ENCODE measurements around the gene CA14. TPM values are rescaled to one million over a fixed set of nuclear protein-coding genes. Genes with fewer than 3 reads are reported as not detected.
"Not testable (repeated sequence)": the region's sequence is repeated elsewhere in the genome, so short reads cannot be mapped to it uniquely, and the experiment has no call there.

The CA14 gene
- total and polyA plus RNA-seq, 7 experiments from 2014 or later: 0.35 to 1.7 TPM; not detected in 5

- H3K36me3 Mint-ChIP-seq: peaks cover 16 to 42% (median 34%) of the 10 kb centered on the region in 5 donors
- ATAC-seq: no peak
- POLR2A ChIA-PET: interaction anchor here (0.7 to 0.8 kb wide), 4 partner anchors 13 to 706 kb away, joined by 3 to 6 read pairs (median 4); no protein-coding TSS in a partner anchor
- no peaks in the 10 kb centered on the region for H3K27me3 Mint-ChIP-seq
- peak overlapping the region in 3 of 9 donors; percentile 30 to 49 (median 38) for H3K27ac Mint-ChIP-seq
- Histone ChIP-seq H3K4me3 (ENCODE audit: low read length) (no peak overlapping the region), H3K27ac (ENCODE audit: low read depth, low read length) (no peak overlapping the region), H3K4me1 (ENCODE audit: control insufficient read depth in 2 of 2, insufficient read depth in 2 of 2, low read length in 2 of 2) (no peaks in the 10 kb centered on the region), H3K36me3 (ENCODE audit: control insufficient read depth in 2 of 3, insufficient read depth in 3 of 3, low read length in 3 of 3) (peaks cover 0 to 38% (median 4%) of the 10 kb centered on the region in 3 experiments), H3K27me3 (ENCODE audit: control insufficient read depth in 2 of 2, insufficient read depth in 2 of 2, low read length in 2 of 2) (no peaks in the 10 kb centered on the region), H3K9me3 (ENCODE audit: control insufficient read depth in 2 of 3, low read length in 3 of 3) (no peaks in the 10 kb centered on the region)
- intact Hi-C loops (cut with micrococcal nuclease): no loop called here
- peaks cover 0 to 22% (median 0%) of the 10 kb centered on the region in 7 donors for H3K4me1 Mint-ChIP-seq
- CTCF ChIA-PET: interaction anchor here (0.6 kb wide), 1 partner anchor 138 kb away, joined by 3 read pairs; no protein-coding TSS in a partner anchor
- no peaks in the 10 kb centered on the region for H3K9me3 Mint-ChIP-seq
- no peak overlapping the region for H3K4me3 Mint-ChIP-seq
- no peak for DNase-seq
These were observed 31.1 kb upstream of the CA14 start for GRCh38 chr1:150226486-150226885.

GRCh38 chr1:150227228-150227627 lies 30.3 kb upstream of the CA14 start:
- H3K27me3 Mint-ChIP-seq: no peaks in the 10 kb centered on the region
- Histone ChIP-seq H3K27ac (ENCODE audit: low read depth, low read length) (no peak overlapping the region), H3K27me3 (ENCODE audit: control insufficient read depth in 2 of 2, insufficient read depth in 2 of 2, low read length in 2 of 2) (no peaks in the 10 kb centered on the region), H3K4me1 (ENCODE audit: control insufficient read depth in 2 of 2, insufficient read depth in 2 of 2, low read length in 2 of 2) (no peaks in the 10 kb centered on the region), H3K9me3 (ENCODE audit: control insufficient read depth in 2 of 3, low read length in 3 of 3) (no peaks in the 10 kb centered on the region), H3K36me3 (ENCODE audit: control insufficient read depth in 2 of 3, insufficient read depth in 3 of 3, low read length in 3 of 3) (peaks cover 0 to 38% (median 4%) of the 10 kb centered on the region in 3 experiments), H3K4me3 (ENCODE audit: low read length) (no peak overlapping the region)
- DNase-seq (no peak), ATAC-seq (no peak)
- peak overlapping the region in 2 of 9 donors; percentile 7 to 35 for H3K27ac Mint-ChIP-seq
- H3K36me3 Mint-ChIP-seq: peaks cover 16 to 42% (median 34%) of the 10 kb centered on the region in 5 donors
- CTCF ChIA-PET: interaction anchor here (0.5 to 0.8 kb wide), 2 partner anchors 37 to 893 kb away, joined by 3 read pairs; no protein-coding TSS in a partner anchor
- intact Hi-C loops (cut with micrococcal nuclease): no loop called here
- POLR2A ChIA-PET: no interaction called here
- H3K9me3 Mint-ChIP-seq: no peaks in the 10 kb centered on the region
- H3K4me3 Mint-ChIP-seq: no peak overlapping the region
- H3K4me1 Mint-ChIP-seq: peaks cover 0 to 22% (median 0%) of the 10 kb centered on the region in 7 donors

GRCh38 chr1:150228246-150228645 lies 29.3 kb upstream of the CA14 start:
- intact Hi-C loops (cut with micrococcal nuclease); H3K27me3 Mint-ChIP-seq; H3K9me3 ChIP-seq (ENCODE audit: control insufficient read depth in 2 of 3, low read length in 3 of 3); H3K27ac Mint-ChIP-seq; ATAC-seq; H3K9me3 Mint-ChIP-seq; H3K27ac ChIP-seq (ENCODE audit: low read depth, low read length); CTCF ChIA-PET; H3K4me3 Mint-ChIP-seq; DNase-seq; H3K27me3 ChIP-seq (ENCODE audit: control insufficient read depth in 2 of 2, insufficient read depth in 2 of 2, low read length in 2 of 2); H3K4me1 ChIP-seq (ENCODE audit: control insufficient read depth in 2 of 2, insufficient read depth in 2 of 2, low read length in 2 of 2); H3K4me3 ChIP-seq (ENCODE audit: low read length): not testable (repeated sequence)
- Mint-ChIP-seq H3K4me1 (peaks cover 0 to 28% (median 4%) of the 10 kb centered on the region in 7 donors), H3K36me3 (peaks cover 16 to 38% (median 30%) of the 10 kb centered on the region in 5 donors)
- POLR2A ChIA-PET: interaction anchor here (0.8 to 1.2 kb wide), 3 partner anchors 68 to 342 kb away, joined by 3 to 4 read pairs (median 3); a partner anchor contains a TSS
- H3K36me3 ChIP-seq (ENCODE audit: control insufficient read depth in 2 of 3, insufficient read depth in 3 of 3, low read length in 3 of 3): peaks cover 0 to 38% (median 4%) of the 10 kb centered on the region in 3 experiments

GRCh38 chr1:150232921-150233320 lies 24.7 kb upstream of the CA14 start:
- Mint-ChIP-seq H3K4me1 (peaks cover 11 to 21% (median 18%) of the 10 kb centered on the region in 7 donors), H3K27ac (peak overlapping the region in 4 of 9 donors; percentile 97 to 99 (median 98)), H3K4me3 (peak overlapping the region in 4 of 10 donors; percentile 7 to 73 (median 22)), H3K36me3 (peaks cover 0 to 15% (median 7%) of the 10 kb centered on the region in 5 donors)
- not testable (repeated sequence) for DNase-seq; H3K9me3 Mint-ChIP-seq; H3K27me3 ChIP-seq (ENCODE audit: control insufficient read depth in 2 of 2, insufficient read depth in 2 of 2, low read length in 2 of 2); H3K4me3 ChIP-seq (ENCODE audit: low read length); H3K27me3 Mint-ChIP-seq; H3K9me3 ChIP-seq (ENCODE audit: control insufficient read depth in 2 of 3, low read length in 3 of 3); ATAC-seq; H3K4me1 ChIP-seq (ENCODE audit: control insufficient read depth in 2 of 2, insufficient read depth in 2 of 2, low read length in 2 of 2)
- peak overlapping the region; percentile 97 for H3K27ac ChIP-seq (ENCODE audit: low read depth, low read length)
- POLR2A ChIA-PET: interaction anchor here (0.6 to 3.9 kb wide), 9 partner anchors 12 to 389 kb away, joined by 3 to 28 read pairs (median 3); partner anchors contain the start of genes APH1A and MCL1
- H3K36me3 ChIP-seq (ENCODE audit: control insufficient read depth in 2 of 3, insufficient read depth in 3 of 3, low read length in 3 of 3): peaks cover 0 to 19% (median 0%) of the 10 kb centered on the region in 3 experiments
- intact Hi-C loops (cut with micrococcal nuclease): loop anchor here in 1 of 2 donors (10.0 kb wide), 1 partner anchor 222 kb away; no protein-coding TSS in a partner anchor
- CTCF ChIA-PET: interaction anchor here (0.7 kb wide), 1 partner anchor 23 kb away, joined by 3 read pairs; no protein-coding TSS in a partner anchor

- Histone ChIP-seq H3K27ac (ENCODE audit: low read depth, low read length) (peak overlapping the region; percentile 97), H3K4me3 (ENCODE audit: low read length) (peak overlapping the region; percentile 98), H3K9me3 (ENCODE audit: control insufficient read depth in 2 of 3, low read length in 3 of 3) (no peaks in the 10 kb centered on the region), H3K4me1 (ENCODE audit: control insufficient read depth in 2 of 2, insufficient read depth in 2 of 2, low read length in 2 of 2) (peaks cover 0 to 7% of the 10 kb centered on the region in 2 donors), H3K36me3 (ENCODE audit: control insufficient read depth in 2 of 3, insufficient read depth in 3 of 3, low read length in 3 of 3) (peaks cover 0 to 19% (median 0%) of the 10 kb centered on the region in 3 experiments), H3K27me3 (ENCODE audit: control insufficient read depth in 2 of 2, insufficient read depth in 2 of 2, low read length in 2 of 2) (no peaks in the 10 kb centered on the region)
- peaks cover 0 to 12% (median 4%) of the 10 kb centered on the region in 5 donors for H3K36me3 Mint-ChIP-seq
- intact Hi-C loops (cut with micrococcal nuclease): loop anchor here (1.0 to 10.0 kb wide), 4 partner anchors 20 to 221 kb away; no protein-coding TSS in a partner anchor
- DNase-seq: peak in 4 of 9 donors; percentile 11 to 49 (median 21)
- peaks cover 11 to 21% (median 18%) of the 10 kb centered on the region in 7 donors for H3K4me1 Mint-ChIP-seq
- no peaks in the 10 kb centered on the region for H3K27me3 Mint-ChIP-seq
- CTCF ChIA-PET: interaction anchor here (0.9 to 1.0 kb wide), 2 partner anchors 22 to 47 kb away, joined by 3 to 4 read pairs; no protein-coding TSS in a partner anchor
- POLR2A ChIA-PET: interaction anchor here (0.6 to 3.9 kb wide), 24 partner anchors 9 to 390 kb away, joined by 3 to 28 read pairs (median 4); partner anchors contain the start of genes APH1A, MCL1 and RPRD2
- peak overlapping the region in 4 of 9 donors; percentile 97 to 99 (median 98) for H3K27ac Mint-ChIP-seq
- no peak for ATAC-seq
- H3K4me3 Mint-ChIP-seq: peak overlapping the region in 1 of 10 donors; percentile 93
- no peaks in the 10 kb centered on the region for H3K9me3 Mint-ChIP-seq
These were observed 23.9 kb upstream of the CA14 start for GRCh38 chr1:150233359-150234308.

- peak overlapping the region; percentile 98 for H3K4me3 ChIP-seq (ENCODE audit: low read length)
- intact Hi-C loops (cut with micrococcal nuclease): loop anchor here (1.0 to 10.0 kb wide), 4 partner anchors 21 to 221 kb away; no protein-coding TSS in a partner anchor
- POLR2A ChIA-PET: interaction anchor here (0.6 to 3.9 kb wide), 17 partner anchors 9 to 397 kb away, joined by 3 to 28 read pairs (median 4); partner anchors contain the start of gene RPRD2
- no peaks in the 10 kb centered on the region for H3K9me3 ChIP-seq (ENCODE audit: control insufficient read depth in 2 of 3, low read length in 3 of 3)
- Mint-ChIP-seq H3K4me3 (peak overlapping the region in 1 of 10 donors; percentile 93), H3K4me1 (peaks cover 11 to 19% (median 18%) of the 10 kb centered on the region in 7 donors), H3K36me3 (peaks cover 0 to 9% (median 0%) of the 10 kb centered on the region in 5 donors), H3K27me3 (no peaks in the 10 kb centered on the region), H3K27ac (peak overlapping the region in 4 of 9 donors; percentile 97 to 99 (median 98)), H3K9me3 (no peaks in the 10 kb centered on the region)
- peaks cover 0 to 7% of the 10 kb centered on the region in 2 donors for H3K4me1 ChIP-seq (ENCODE audit: control insufficient read depth in 2 of 2, insufficient read depth in 2 of 2, low read length in 2 of 2)
- no peak for DNase-seq
- ATAC-seq: no peak
- CTCF ChIA-PET: interaction anchor here (0.9 to 1.0 kb wide), 2 partner anchors 22 to 47 kb away, joined by 3 to 4 read pairs; no protein-coding TSS in a partner anchor
- no peaks in the 10 kb centered on the region for H3K27me3 ChIP-seq (ENCODE audit: control insufficient read depth in 2 of 2, insufficient read depth in 2 of 2, low read length in 2 of 2)
- H3K27ac ChIP-seq (ENCODE audit: low read depth, low read length): peak overlapping the region; percentile 97
- peaks cover 0 to 15% (median 0%) of the 10 kb centered on the region in 3 experiments for H3K36me3 ChIP-seq (ENCODE audit: control insufficient read depth in 2 of 3, insufficient read depth in 3 of 3, low read length in 3 of 3)
These were observed 23.3 kb upstream of the CA14 start for GRCh38 chr1:150234309-150234565.
